IMR-90 (cell line): ENCODE results near the gene SLC30A2. TPM values are rescaled to one million over a fixed set of nuclear protein-coding genes. Genes with fewer than 3 reads are reported as not detected.

Experiments
- ATAC-seq: fragments of 200-7000 bp; cut with Tn5 transposase; 2 replicates; pipeline ENCODE4 v1.9.1; 2020; ENCODE audit warnings: low read depth, mild to moderate bottlenecking, moderate library complexity
- BruUV-seq: library from RNA; stranded (reverse); fragments of 400-500 nt; replicated peaks from 2 replicates; lab custom pipeline; 2021; lab: Mats Ljungman, UMichigan
- CTCF ChIA-PET: fragments of 300-600 bp; formaldehyde crosslinking; extraction: SDS; loops from one replicate; lab custom pipeline; 2021; ENCODE audit warnings: antibody characterized with exemption; lab: Yijun Ruan, JAX
- POLR2A ChIA-PET: fragments of 300-600 bp; sonication (Branson Sonifier 250); formaldehyde crosslinking; loops from one replicate; lab custom pipeline; 2022; ENCODE audit warnings: antibody characterized with exemption; ENCODE audit not compliant: unreplicated experiment; lab: Charles Lee
- DNase-seq: peaks from one replicate; pipeline ENCODE4 v3.0.0; 2013
- H2AFZ ChIP-seq: replicated peaks from 2 replicates; pipeline ENCODE3; 2013; ENCODE audit warnings: low read length, mild to moderate bottlenecking; ENCODE audit not compliant: poor library complexity
- H2AK5ac ChIP-seq: 2 replicates; pipeline ENCODE4 v1.6.1; 2013; ENCODE audit warnings: low read depth, low read length, inconsistent platforms
- H2AK9ac ChIP-seq: replicated peaks from 2 replicates; pipeline ENCODE3; 2013; ENCODE audit warnings: mild to moderate bottlenecking, low read depth, low read length, moderate library complexity; ENCODE audit not compliant: poor library complexity
- H2BK120ac ChIP-seq: 2 replicates; pipeline ENCODE4 v1.6.1; 2013; ENCODE audit warnings: low read depth, low read length, inconsistent platforms
- H2BK15ac ChIP-seq: 3 replicates; pipeline ENCODE4 v1.6.1; 2013; ENCODE audit warnings: low read depth, low read length, inconsistent platforms
- H2BK20ac ChIP-seq: 2 replicates; pipeline ENCODE4 v1.6.1; 2013; ENCODE audit warnings: low read depth, mild to moderate bottlenecking, inconsistent platforms, low read length, moderate library complexity
- H2BK5ac ChIP-seq: 2 replicates; pipeline ENCODE4 v1.6.1; 2013; ENCODE audit warnings: mild to moderate bottlenecking, low read depth, low read length, inconsistent platforms; ENCODE audit not compliant: poor library complexity, severe bottlenecking
- H3K14ac ChIP-seq: replicated peaks from 2 replicates; pipeline ENCODE4 v1.6.1; 2013; ENCODE audit warnings: low read depth, low read length, inconsistent platforms
- H3K18ac ChIP-seq: 2 replicates; pipeline ENCODE4 v1.6.1; 2013; ENCODE audit warnings: low read depth, low read length, control low read depth
- H3K23ac ChIP-seq: 2 replicates; pipeline ENCODE4 v1.6.1; 2013; ENCODE audit warnings: low read depth, low read length, inconsistent platforms
- H3K27ac ChIP-seq: 2 replicates; pipeline ENCODE4 v1.5.1; 2013; ENCODE audit warnings: mild to moderate bottlenecking, control low read depth, low read length; ENCODE audit not compliant: insufficient read depth
- H3K27me3 ChIP-seq: 2 replicates; pipeline ENCODE4 v1.6.1; 2013; ENCODE audit warnings: low read length; ENCODE audit not compliant: control insufficient read depth, insufficient read depth
- H3K36me3 ChIP-seq: 2 replicates; pipeline ENCODE4 v1.6.1; 2013; ENCODE audit warnings: low read length, mixed read lengths; ENCODE audit not compliant: control insufficient read depth, insufficient read depth
- H3K4ac ChIP-seq: 2 replicates; pipeline ENCODE4 v1.6.1; 2013; ENCODE audit warnings: low read depth, low read length, inconsistent platforms
- H3K4me1 ChIP-seq: 2 replicates; pipeline ENCODE4 v1.6.1; 2013; ENCODE audit warnings: low read length, mixed read lengths; ENCODE audit not compliant: control insufficient read depth, insufficient read depth
- H3K4me2 ChIP-seq: 2 replicates; pipeline ENCODE4 v1.6.1; 2013; ENCODE audit warnings: low read depth, mild to moderate bottlenecking, control low read depth, low read length, moderate library complexity
- H3K4me3 ChIP-seq: 2 replicates; pipeline ENCODE4 v1.5.1; 2013; ENCODE audit warnings: low read depth, mild to moderate bottlenecking, control low read depth, low read length, moderate library complexity; ENCODE audit not compliant: insufficient read depth
- H3K56ac ChIP-seq: 2 replicates; pipeline ENCODE4 v1.6.1; 2013; ENCODE audit warnings: low read length, inconsistent platforms; ENCODE audit not compliant: insufficient read depth; ENCODE audit errors: extremely low read depth
- H3K79me1 ChIP-seq, 2 experiments: 2 replicates each; pipeline ENCODE4 v1.6.1; 2013; ENCODE audit warnings: low read length in 2 of 2, inconsistent platforms in 1 of 2, low read depth in 1 of 2
- H3K9ac ChIP-seq: 2 replicates; pipeline ENCODE4 v1.6.1; 2013; ENCODE audit warnings: low read depth, low read length, control low read depth
- H3K9me1 ChIP-seq: 2 replicates; pipeline ENCODE4 v1.6.1; 2013; ENCODE audit warnings: low read length, inconsistent platforms; ENCODE audit not compliant: insufficient read depth
- H3K9me3 ChIP-seq: 2 replicates; pipeline ENCODE4 v1.6.1; 2013; ENCODE audit warnings: low read length; ENCODE audit not compliant: control insufficient read depth, insufficient read depth
- H4K20me1 ChIP-seq: 2 replicates; pipeline ENCODE4 v1.6.1; 2013; ENCODE audit warnings: low read length, inconsistent platforms; ENCODE audit not compliant: insufficient read depth
- H4K5ac ChIP-seq: 2 replicates; pipeline ENCODE4 v1.6.1; 2013; ENCODE audit warnings: mild to moderate bottlenecking, low read depth, low read length, control low read depth
- H4K8ac ChIP-seq, 2 experiments: 2 replicates each; pipeline ENCODE4 v1.6.1; 2013; ENCODE audit warnings: low read depth in 2 of 2, low read length in 2 of 2, control low read depth in 1 of 2, inconsistent platforms in 1 of 2
- H4K91ac ChIP-seq: 2 replicates; pipeline ENCODE4 v1.6.1; 2013; ENCODE audit warnings: low read depth, low read length, inconsistent platforms; ENCODE audit not compliant: insufficient read depth
- CEBPB ChIP-seq: IDR thresholded peaks from 2 replicates; pipeline ENCODE4 v1.6.1; 2012; ENCODE audit warnings: low read depth, low read length, improper control_type of control experiment
- FOS ChIP-seq: fragments of 150-350 bp; IDR thresholded peaks from 2 replicates; pipeline ENCODE4 v1.6.1; 2016; ENCODE audit warnings: low read depth, low read length
- MAFK ChIP-seq: IDR thresholded peaks from 2 replicates; pipeline ENCODE4 v1.6.1; 2012; ENCODE audit warnings: low read depth, low read length, improper control_type of control experiment
- MXI1 ChIP-seq: IDR thresholded peaks from 2 replicates; pipeline ENCODE4 v1.6.1; 2012; ENCODE audit warnings: low read depth, mild to moderate bottlenecking, low read length, moderate library complexity, borderline replicate concordance
- NFE2L2 ChIP-seq: fragments of 150-350 bp; IDR thresholded peaks from 2 replicates; pipeline ENCODE4 v1.6.1; 2016; ENCODE audit warnings: low read depth, mild to moderate bottlenecking, low read length
- RAD21 ChIP-seq: IDR thresholded peaks from 2 replicates; pipeline ENCODE4 v1.6.1; 2012; ENCODE audit warnings: low read length, improper control_type of control experiment
- RCOR1 ChIP-seq: IDR thresholded peaks from 2 replicates; pipeline ENCODE4 v1.6.1; 2012; ENCODE audit warnings: mild to moderate bottlenecking, low read length, improper control_type of control experiment; ENCODE audit not compliant: insufficient replicate concordance
- WGBS, 2 experiments: methylation state at CpG; one replicate each; pipeline versions ENCODE4 v1.1.5 to v1.1.7; 2013; ENCODE audit warnings: missing lambda C conversion rate in 2 of 2; ENCODE audit not compliant: insufficient read length in 1 of 2; ENCODE audit errors: extremely low coverage in 2 of 2; 5-methylcytosine and 5-hydroxymethylcytosine counted together
- dilution Hi-C: fragments of 300-500 bp; cut with HindIII; formaldehyde crosslinking; loops from one replicate; pipeline ENCODE4 v1.14.3; 2018; ENCODE audit warnings: low sequenced_read_pairs; ENCODE audit not compliant: unreplicated experiment
- in situ Hi-C: fragments of 300-500 bp; cut with MboI; formaldehyde crosslinking; loops from 3 replicates; pipeline ENCODE4 v1.14.3; 2019; ENCODE audit warnings: low sequenced_read_pairs, inconsistent platforms, mixed read lengths
- intact Hi-C: fragments of 100-400 bp; cut with micrococcal nuclease; formaldehyde crosslinking; loops from 2 replicates; pipeline ENCODE4 v1.10.0; 2022
- polyA plus RNA-seq, 3 experiments: library from polyadenylated mRNA; depleted of rRNA; stranded (reverse); fragments of >200 nt; gene quantifications; 2 replicates each; pipeline ENCODE4 v1.2.3, GENCODE V29; 2012; ENCODE audit warnings: low replicate concordance in 1 of 3
- total RNA-seq: library from RNA; depleted of rRNA; stranded (reverse); fragments of >200 nt; gene quantifications from 2 replicates; pipeline ENCODE4 v1.2.3, GENCODE V29; 2012

SLC30A2 gene
- total and polyA plus RNA-seq, 2 of the 4 experiments (the other 2 are of a cell fraction): not detected

DNA sequence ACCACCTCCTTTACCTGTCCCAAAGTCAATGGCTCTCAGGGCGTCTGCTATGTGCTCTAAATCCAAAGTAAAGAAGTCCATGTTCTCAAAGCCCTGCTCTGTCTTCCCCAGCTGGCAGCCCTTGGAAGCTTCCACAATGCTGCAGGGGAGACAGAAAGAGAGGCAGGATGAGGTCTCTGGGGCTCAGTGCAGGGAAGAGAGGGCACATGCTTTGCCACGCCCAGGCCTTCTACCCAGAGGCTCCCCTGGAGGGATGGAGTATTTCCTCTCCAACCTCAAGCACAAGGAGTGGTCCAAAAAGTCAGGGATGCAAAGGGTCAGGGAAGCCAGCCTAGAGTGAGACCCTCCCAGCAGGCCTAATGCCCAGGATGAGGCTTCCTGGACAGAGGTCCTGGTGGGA is 11.3 kb upstream of the SLC30A2 start:
- H4K8ac ChIP-seq: no peak overlapping the region
- H2AFZ ChIP-seq: no peak overlapping the region
- no peak overlapping the region for H3K18ac ChIP-seq
- no peaks in the 10 kb centered on the region for H3K9me3 ChIP-seq
- peak overlapping the region; percentile 55 for H2AK9ac ChIP-seq
- CTCF ChIA-PET: no interaction called here
- H3K56ac ChIP-seq: no peak overlapping the region
- no peak overlapping the region for H3K14ac ChIP-seq
- dilution Hi-C loops: no loop called here
- no peak overlapping the region for H2BK5ac ChIP-seq
- H2BK20ac ChIP-seq: no peak overlapping the region
- H3K4me2 ChIP-seq: no peak overlapping the region
- H4K91ac ChIP-seq: no peak overlapping the region
- no TSS peak for BruUV-seq
- H3K79me1 ChIP-seq: no peaks in the 10 kb centered on the region
- no peaks in the 10 kb centered on the region for H4K20me1 ChIP-seq
- POLR2A ChIA-PET: no interaction called here
- H3K23ac ChIP-seq: no peak overlapping the region
- in situ Hi-C loops: no loop called here
- H3K9ac ChIP-seq: no peak overlapping the region
- no peaks in the 10 kb centered on the region for H3K36me3 ChIP-seq
- TF ChIP-seq MAFK (no peak), MXI1 (no peak), CEBPB (no peak), NFE2L2 (no peak), FOS (no peak), RCOR1 (no peak), RAD21 (no peak)
- intact Hi-C loops: no loop called here
- H3K4ac ChIP-seq: no peak overlapping the region
- no peaks in the 10 kb centered on the region for H3K4me1 ChIP-seq
- no CpG with 5 or more reads among the region's 2 CpGs for WGBS, 2 experiments
- H4K5ac ChIP-seq: no peak overlapping the region
- ATAC-seq (no peak), DNase-seq (no peak)
- no peak overlapping the region for H2BK15ac ChIP-seq
- H3K27me3 ChIP-seq: peaks cover 75% of the 10 kb centered on the region
- H3K4me3 ChIP-seq: no peak overlapping the region
- H2AK5ac ChIP-seq: no peak overlapping the region
- H3K27ac ChIP-seq: no peak overlapping the region
- H2BK120ac ChIP-seq: no peak overlapping the region
- 0 out of 2 replicates have a peak, but pooled peaks cover 3% of the 10 kb centered on the region for H3K9me1 ChIP-seq
